CD4-positive, alpha-beta T cell treated with Interferon gamma for 1 hour (primary cell): Measurements from ENCODE around the gene MIDN.
A peak's percentile ranks its signal among the peaks of the same experiment; 100 is the strongest.

Experiments used
- DNase-seq: peaks from one replicate; pipeline ENCODE4 v3.0.0-alpha.2; 2020

Gene MIDN

DNA sequence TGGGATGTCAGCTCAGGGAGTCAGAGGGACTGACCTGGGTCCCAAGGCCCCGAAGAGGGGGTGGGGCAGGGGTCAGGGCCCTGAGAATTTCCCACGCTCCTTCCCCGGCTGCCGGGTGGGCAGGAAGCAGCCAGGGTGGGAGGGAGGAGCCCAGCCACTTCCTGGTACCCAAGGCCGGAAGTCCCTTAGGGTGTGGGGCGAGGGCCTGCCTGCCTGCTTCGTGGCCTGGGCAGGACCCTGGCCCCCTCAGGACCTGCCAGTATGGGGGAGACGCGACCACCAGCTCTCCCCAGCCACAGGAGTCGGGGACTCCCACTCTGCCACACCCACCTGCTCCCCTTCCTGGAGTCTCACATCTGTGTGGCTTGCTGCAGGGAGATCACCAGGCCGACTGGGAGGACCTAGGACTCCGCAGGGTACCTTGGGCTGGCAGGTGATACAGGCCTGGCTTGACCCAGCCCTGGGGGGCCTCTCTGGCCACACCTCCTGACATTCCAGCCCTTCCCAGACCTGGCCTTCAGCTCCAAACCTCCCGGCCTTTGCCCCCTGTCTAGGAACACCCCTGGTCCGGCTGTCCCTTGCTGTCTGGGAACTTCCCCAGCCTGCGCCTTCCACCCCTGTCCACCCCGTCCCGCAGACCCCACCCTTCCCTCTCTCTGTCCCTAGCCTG, 11.0 kb downstream of the MIDN start:
- DNase-seq = peak; percentile 84

DNA sequence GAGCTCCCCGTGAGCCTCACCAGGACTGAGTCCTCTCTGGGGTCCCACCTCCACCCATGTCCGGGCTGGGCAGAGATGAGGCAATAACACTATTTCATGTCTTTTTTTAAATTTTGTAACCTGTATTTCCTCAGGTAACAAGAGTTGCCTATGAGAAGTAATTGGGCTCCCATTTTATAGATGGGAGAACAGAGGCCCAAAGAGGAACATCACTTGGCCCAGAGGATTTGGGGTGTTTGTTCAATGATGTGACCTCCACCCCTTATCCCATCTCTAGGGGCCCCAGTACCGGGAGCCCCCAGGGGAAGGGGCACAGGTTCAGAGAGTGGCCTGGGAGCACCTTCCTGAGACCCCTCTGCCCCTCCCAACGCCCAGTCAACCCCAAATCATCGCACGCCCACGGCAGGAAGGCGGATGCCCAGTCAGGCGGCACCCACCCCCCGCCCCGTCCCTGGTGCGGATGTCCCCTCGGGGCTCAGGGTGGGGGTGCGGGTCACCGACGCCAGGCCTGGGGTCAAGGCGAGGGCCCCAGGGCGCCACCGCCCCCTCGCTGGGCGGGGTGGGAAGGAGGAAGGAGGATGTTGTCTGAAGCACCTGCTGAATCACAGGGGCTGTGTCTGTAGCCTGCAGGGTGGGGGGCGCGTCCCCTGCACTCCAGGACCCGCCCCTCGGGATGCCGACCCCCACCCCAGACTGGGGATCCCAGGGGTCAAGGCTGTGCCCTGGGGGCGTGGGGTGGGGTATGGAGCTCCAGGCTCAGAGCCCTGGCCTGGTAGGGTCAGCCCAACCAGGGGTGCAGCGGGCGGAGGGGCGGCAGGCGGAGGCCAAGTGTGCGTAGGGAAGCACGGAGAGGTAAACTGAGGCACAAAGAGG, 11.7 kb downstream of the MIDN start:
- peak; percentile 80 for DNase-seq

DNA sequence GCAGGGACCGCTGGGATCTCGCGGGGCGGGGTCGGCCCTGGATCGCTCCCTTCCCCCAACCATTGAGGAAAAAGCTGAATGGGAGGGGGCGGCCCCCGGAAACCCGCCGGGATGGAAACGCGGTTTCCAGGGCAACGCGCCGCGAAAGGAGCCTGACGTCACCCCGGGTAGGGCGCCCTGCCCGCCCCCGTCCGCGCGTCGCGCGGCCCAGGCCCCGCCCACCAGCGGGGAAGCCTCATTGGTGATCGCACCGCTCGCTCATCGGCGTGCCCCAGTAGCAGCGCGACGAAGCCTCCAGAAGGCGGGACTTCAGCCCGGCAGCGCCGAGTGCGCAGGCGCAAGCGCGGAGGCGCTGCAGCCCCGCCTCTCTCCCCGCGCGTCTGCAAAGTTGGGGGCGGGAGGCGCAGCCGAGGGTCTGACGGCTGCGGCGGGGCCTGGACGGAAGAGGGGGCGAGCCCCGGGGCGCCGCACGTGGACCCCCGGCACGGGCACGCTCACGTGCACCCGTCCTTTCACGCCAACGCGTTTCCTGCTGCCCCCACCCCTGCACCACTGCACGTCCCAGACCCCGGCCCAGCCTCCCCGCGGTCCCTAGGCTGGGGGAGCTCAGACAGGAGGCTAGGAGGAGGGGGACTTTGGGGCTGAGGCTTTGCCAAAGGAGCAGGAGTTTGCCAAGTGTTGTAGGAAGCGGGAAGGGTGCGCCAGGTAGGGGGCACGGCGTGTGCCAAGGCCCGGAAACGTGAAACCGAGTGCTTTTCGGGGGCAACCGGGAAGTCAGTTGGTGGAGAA, 12.6 kb downstream of the MIDN start:
- peak; percentile 98 for DNase-seq

DNA sequence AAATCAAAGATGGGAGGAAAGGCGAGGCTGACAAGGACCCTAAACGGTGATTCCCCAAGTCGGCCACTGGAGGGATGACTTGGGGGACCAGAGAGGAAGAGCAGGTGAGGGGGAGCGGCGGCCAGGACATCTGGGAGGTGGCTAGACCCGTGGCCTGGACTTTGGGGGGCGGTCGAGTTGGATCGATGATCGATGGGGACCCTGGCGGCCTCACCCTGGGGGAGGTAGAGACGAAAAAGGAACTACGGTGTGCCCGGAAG, 13.1 kb downstream of the MIDN start:
- peak; percentile 52 for DNase-seq

DNA sequence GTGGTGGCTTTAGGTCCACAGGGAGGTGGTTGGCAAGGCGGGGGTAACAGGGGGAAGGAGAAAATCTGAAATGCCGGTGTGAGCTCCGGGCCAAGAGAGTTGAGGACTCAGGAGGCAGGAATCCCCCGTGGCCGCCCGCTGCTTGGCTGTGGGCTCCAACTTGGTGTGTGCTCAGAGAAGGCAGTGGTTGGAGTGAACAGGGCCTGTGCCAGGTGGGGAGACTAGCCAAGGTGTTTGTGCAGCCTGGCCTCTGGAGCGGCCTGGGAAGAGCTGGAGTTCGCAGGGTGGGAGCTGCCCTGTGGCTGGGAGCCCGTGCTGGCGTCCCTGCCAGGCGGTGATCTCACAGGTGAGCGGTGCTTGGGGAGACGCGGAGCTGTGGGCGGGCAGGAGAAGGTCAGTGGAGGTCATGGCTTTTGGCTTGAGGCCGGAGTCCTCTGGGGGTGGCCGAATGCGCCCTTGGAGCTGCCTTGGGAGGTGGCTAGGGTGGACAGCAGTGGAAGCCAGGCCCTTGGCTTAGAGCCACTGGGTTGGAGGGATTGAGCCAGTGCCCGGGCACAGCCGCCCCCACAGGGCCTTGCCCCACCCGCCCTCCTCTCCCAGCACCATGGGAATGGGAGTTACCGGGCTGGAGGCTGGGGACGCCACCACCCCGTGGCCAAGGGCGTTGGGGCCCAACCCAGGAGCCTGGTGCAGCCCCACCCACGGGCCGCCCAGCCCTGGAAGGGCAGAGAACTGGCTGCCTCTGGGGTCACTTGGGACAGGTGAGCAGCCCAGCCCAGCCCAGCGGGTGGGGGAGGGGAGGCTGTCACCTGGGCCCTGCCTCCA, 13.6 kb downstream of the MIDN start:
- no peak for DNase-seq

DNA sequence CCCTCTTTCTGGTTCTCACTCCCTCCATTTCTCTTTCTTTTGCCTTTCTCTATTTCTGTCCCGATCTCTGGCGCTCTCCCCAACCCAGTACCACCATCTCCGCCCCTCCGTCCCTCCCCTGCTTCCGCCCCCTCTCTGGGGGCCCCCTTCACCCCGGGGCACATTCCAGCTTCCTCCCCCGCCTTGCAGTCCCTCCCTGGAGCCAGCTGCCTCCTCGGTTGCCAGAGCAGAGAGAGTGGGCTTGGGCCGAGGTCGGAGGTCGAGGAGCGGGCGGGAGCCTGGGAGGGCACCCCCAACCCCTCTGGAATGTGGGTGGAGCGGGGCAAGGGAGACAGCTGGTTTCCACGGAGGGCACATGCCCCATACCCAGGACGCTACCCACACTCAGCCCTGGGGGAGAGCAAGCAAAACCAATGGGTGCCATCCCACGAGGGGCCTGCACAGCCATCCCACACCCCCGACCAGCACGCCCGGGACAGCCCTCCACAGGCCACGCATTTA, 14.3 kb downstream of the MIDN start:
- no peak for DNase-seq

DNA sequence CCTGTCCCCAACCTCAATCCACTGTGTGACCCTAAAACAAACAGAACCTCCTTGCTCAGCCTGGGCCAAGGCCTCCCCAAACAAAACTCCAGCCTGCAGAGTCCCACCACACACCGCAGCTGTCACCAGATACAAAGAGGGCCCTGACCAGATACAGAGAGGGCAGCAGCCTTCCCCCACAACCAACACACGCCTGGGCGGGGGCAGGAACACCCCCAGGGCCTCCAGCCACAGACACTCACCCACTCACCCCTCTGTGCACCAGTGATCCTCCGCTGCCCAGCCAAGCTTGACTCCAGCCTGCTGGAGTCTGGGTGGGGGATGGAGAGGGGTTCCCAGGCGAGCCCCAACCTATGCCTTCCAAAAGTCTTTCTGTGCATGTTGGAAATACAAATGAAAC, 14.8 kb downstream of the MIDN start:
- DNase-seq = peak; percentile 29

DNA sequence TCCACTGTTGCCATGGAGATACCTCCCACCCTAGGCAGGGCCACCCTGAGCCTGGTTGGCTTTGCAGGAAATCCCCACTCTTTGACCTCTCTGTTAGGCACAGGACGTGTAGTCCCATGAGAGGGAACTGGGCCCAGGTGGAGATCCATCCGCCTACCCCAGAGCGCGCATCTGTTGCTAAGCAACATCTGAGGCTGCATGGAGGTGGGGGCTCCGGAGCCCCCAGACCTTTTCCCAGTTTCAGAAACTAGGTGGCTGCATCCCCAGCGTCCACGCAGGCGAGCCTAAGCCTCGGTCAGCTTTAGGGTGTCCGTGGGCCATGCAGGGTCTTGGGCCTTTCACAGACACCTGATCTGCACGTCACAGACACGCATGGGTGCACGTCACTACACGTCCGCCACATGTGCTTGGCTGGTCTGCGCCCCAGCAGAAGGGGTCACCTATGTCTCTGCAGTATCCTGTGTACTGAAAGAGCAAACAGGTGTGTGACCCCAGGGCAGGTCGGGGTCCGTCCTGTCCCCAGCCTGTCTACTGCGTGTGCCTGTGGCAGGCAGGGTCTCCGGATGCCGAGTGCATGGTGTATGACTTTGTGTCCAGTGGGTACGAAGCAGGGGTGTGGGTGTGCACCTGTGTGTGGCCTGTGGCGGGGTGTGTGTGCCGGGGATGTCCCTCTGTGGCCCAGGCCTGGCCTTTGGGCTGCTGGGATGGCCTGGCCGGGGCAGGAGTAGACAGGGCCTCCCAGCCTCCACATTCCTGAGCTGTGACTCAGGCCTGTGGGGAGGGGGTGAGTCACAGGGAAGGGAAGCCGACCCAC, 16.6 kb downstream of the MIDN start:
- DNase-seq = peak; percentile 66

DNA sequence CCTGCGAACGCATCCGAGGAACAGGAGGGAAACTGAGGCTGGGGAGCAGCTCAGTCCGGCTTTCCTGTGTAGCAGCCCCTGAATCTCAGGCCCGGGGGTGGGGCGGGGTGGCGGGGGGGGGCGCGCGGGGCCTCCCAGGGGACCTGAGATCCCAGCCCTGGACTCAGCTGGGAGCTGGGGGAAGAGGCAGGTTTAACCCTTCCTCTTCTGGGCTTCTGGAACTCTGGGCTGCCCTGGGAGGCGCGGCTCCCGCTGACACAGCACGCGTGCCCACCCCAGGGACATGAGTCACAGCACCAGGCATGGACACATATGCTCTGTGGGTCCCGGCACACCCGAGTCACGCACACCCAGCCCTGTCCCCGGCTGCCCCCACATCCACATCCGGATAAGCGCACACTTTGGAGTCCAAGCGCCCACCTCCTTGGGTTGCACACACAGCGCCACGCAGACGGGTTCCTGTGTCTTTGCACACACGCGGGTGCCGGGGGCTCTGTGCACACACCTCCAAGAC, 17.3 kb downstream of the MIDN start:
- DNase-seq = peak; percentile 56

DNA sequence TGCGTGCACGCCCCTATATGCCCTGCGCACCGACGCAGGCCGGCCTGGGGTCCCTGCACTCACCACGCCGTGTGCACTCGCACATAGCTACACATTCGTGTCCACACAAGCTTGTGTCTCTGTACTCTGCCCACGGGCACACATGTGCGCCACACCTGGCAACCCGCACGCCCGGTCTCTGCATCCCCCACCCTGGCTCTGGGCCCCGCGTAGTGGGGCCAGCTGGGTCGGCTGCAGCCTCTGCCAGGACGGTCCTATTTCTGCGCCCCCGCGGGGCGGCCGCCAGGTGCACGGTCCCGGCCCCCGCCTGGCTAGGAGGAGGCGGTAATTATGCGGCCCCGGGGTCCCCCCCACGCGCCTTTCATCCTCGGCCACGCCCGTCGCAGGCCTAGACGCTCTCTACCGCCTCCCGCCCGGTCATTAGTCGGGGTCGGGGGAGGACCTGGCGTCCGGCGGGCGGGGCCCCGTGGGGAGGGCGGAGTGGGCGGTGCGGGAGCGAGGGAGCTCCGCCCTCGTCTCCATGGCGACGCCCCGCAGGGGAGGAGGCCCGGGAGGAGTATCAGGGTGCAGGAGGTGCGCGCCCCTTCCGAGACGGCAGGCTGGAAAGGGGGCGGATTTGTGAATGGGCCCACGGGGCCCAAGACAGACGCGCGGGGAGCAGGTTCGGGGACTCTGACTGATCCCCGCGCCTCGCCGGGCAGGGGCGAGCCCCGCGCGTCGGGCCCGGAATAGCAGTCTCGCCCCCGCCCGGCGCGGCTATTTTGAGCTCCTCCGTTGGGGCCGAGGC, 17.9 kb downstream of the MIDN start:
- peak; percentile 89 for DNase-seq

DNA sequence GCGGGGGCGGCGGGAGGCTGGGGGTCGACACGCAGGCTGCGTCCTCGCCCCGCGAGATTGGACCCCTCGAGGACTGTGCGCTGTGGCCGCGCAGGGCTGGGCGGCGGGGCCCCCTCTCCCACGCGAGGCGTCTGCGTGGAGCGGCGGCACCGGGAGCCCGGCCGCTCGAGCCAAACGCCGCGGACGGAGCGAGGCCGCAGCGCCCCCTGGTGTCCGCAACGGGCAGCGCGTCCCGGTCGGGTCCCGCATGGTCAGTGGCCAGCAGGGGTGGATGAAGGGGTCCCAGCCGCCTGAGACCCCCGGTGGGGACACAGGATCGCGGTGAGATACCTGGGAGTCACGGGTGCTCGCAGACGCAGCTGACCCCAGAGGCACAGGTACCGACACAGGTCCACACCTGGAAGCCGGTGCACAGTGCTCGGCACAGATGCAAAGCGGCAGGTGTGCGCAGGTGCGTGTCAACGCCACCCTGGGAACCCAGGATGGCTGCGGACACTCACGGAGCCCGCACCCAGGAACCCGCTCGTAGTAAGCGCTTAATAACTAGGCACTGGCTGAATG, 18.6 kb downstream of the MIDN start:
- peak; percentile 63 for DNase-seq

DNA sequence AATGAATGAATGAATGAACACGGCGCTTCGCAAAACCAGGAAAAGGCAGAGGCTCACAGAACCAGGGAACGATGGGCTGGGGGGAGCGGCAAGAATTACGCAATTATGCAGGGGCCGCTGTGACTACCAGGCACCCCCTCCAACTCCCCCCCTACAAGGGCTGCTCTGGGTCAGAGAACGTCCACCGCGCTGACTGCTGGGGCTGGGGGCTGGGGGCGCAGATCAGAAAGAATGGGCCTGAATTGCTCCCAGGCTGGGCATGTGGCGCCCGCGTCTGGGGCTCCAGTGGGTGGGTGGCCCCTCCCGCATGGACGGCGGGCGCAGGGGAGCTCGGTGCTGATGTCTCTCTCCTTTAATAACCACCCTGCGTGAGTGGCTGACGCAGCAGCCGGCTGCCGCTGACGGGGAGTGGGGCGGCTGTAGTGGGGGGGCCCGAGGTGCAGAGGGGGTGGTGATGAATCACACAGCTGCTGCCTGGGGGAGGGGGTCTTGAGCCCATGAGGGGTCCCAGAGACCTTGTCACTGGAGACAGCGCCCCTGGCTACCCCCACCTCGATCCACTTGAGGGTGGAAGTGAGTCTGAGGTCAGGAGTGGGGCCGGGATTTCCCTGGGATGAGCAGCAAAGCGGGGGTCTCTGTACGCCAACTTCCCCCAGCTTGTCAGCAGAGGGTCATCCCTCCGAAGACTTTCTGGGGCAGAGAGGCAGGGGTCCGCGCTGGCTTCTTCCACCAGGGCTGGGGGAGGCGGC, 19.3 kb downstream of the MIDN start:
- no peak for DNase-seq

DNA sequence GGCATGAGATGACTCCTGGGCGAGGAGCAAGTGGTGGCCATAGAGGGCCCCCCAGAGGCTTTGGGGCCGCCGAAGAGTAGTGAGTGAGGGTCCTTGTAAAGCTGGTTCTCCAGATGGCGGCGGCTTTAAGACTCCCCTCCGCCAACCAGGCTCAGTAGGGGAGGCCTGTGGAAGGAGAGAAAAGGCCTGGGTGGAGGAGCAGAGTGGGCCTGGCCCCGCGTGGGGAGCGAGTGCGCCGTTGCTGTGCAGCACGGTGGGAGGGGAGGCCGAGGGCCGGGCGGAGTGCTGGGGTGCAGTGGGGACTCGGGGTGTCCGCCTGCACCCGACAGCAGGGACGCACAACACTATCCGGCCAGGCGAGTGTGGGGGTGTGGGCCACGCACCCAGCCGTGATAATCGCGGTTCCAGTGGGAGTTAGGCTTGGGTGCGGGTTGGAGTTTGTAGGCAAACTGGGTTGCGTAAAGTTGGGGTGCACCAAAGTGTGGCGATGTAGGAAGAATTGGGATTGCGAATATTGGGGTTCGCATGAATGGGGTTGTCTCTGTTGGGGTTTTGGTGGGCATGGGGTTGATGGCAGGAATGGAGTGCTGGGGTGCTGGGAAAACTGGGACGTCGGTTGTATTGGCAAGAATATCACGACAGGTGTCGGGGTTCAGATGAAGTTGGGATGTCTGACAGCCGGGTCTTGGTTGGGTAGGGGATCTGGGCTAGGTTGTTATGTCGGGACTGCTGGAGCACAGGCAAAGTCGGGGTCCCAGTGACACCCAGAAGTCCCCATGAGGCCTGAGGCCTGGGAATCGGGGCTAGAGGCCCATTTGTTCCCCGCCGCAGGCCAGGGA, 20.1 kb downstream of the MIDN start:
- DNase-seq = no peak

DNA sequence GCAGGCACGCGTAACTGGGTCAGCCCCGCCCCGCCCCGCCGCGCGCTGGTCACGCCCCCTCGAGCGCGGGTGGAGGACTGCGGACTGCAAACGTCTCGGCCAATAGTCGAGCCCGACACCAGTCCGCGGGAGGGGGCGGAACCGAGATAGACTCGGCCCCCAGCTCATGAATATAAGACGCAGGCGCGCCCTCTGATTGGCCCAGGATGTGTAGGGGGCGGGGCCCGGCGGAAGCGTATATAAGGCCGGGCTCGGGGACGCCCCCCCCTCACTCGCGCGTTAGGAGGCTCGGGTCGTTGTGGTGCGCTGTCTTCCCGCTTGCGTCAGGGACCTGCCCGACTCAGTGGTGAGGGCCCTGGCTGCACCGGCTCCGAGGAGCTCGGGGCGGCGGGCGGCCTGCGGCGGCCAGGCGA, 20.7 kb downstream of the MIDN start, which contains the start of gene CIRBP:
CIRBP (plus strand) TSS at position 268 of the 413 bp plus-strand sequence. CDS start 1,602 bp downstream, outside the sequence.
- DNase-seq = peak; percentile 99

DNA sequence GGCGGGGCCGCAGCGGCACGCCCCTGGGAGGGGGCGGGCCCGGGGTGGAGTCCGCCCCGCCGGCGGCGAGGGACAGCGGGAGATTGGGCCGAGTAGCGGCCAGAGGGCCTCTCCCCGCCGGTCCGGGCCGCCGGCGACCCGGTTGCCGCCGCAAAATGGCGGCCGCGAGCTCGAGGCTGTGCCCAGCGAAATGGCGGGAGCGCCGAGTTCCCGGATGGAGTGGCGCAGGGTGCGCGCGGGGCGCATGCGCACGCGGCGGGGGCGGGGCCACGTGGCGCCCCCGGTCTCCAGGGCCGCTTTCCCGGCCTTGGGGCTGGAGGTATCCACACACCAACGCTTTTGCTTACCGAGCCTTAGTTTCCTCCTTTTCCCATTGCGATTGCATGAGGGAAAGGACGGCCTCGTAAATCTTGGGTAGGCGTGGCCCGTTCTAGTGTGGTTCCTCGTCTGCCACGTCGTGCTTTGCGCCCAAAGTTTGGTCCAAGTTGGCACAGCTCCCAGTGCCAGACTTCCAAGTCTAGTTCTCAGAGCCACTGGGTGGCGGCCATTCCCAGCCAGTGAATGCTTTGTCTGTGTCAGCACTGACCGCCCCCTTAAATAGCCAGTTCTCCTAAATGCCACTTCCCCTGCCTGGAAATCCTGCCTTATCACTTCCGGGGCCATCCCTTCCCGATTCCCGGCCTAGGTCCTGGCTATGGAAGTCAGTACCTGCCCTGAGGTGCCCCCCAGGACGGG, 21.3 kb downstream of the MIDN start:
- peak; percentile 86 for DNase-seq

DNA sequence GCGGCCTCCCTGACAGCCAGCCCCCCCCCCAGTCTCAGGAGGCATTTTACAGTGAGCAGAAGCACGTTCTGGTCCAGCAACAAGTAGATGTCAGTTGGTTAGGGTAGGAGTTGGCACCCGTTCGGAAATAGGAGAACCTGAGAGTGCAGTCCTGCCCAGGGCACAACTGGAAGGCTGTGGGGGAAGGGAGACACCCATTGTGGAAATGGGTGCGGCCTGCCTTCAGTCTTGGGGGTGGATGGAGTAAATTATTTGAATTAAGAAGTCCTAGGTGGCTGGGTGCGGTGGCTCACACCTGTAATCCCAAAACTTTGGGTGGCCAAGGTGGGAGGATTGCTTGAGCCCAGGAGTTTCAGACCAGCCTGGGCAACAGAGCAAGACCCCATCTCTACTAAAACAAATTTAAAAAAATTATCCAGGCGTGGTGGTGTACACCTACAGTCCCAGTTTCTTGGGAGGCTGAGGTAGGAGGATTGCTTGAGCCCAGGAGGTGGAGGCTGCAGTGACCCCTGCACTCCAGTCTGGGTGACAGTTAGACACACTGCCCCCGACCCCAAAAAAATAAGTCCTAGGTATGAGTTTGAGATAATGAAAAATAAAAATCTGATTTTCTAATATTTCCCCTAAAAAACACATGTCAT, 21.9 kb downstream of the MIDN start:
- no peak for DNase-seq

DNA sequence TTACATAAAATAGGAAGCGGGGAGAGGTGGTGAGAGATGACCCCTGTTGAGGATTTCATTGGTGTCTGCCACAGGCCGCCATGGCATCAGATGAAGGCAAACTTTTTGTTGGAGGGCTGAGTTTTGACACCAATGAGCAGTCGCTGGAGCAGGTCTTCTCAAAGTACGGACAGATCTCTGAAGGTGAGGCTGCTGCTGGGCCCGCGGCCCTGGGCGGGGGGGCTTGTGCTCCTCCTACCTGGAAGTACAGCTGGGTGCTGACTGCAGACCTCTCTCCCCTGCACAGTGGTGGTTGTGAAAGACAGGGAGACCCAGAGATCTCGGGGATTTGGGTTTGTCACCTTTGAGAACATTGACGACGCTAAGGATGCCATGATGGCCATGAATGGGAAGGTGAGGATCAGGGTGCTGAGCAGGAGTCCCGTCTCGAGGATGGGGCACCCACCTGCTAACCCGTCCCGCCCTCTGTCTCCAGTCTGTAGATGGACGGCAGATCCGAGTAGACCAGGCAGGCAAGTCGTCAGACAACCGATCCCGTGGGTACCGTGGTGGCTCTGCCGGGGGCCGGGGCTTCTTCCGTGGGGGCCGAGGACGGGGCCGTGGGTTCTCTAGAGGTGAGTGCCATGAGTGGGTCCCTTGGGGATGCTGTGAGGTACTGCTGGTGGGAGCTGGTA, 22.6 kb downstream of the MIDN start:
- DNase-seq = no peak
